ENCODE data around the gene BEST4. TPM values are rescaled to one million over a fixed set of nuclear protein-coding genes. Genes with fewer than 3 reads are reported as not detected.

Gene BEST4
- 0.40 TPM in 1 of 2 replicates, not detected in the other for total RNA-seq (2022)
- percentile 18 among the genes with signal in this experiment for Bru-seq, nascent RNA
- percentile 35 among the genes with signal in this experiment for BruChase-seq, experiment 1, labeled RNA remaining after a 6-hour chase
- percentile 24 among the genes with signal in this experiment for BruChase-seq, experiment 2, labeled RNA remaining after a 2-hour chase
- long read RNA-seq, result 0 reads

- Mint-ChIP-seq H3K4me1 (ENCODE audit: low read depth, unreplicated experiment) (peaks cover 2% of the 10 kb centered on the region), H3K4me3 (ENCODE audit: low read depth, unreplicated experiment) (no peak within 1 kb of the TSS), H3K9me3 (ENCODE audit: low read depth, unreplicated experiment) (no peaks in the 10 kb centered on the region), H3K36me3 (ENCODE audit: insufficient read depth, unreplicated experiment) (peaks cover 5% of the 10 kb centered on the region), H3K27me3 (ENCODE audit: unreplicated experiment) (no peaks in the 10 kb centered on the region), H3K27ac (ENCODE audit: unreplicated experiment) (no peak within 1 kb of the TSS)
- TF ChIP-seq, protein P1, sequence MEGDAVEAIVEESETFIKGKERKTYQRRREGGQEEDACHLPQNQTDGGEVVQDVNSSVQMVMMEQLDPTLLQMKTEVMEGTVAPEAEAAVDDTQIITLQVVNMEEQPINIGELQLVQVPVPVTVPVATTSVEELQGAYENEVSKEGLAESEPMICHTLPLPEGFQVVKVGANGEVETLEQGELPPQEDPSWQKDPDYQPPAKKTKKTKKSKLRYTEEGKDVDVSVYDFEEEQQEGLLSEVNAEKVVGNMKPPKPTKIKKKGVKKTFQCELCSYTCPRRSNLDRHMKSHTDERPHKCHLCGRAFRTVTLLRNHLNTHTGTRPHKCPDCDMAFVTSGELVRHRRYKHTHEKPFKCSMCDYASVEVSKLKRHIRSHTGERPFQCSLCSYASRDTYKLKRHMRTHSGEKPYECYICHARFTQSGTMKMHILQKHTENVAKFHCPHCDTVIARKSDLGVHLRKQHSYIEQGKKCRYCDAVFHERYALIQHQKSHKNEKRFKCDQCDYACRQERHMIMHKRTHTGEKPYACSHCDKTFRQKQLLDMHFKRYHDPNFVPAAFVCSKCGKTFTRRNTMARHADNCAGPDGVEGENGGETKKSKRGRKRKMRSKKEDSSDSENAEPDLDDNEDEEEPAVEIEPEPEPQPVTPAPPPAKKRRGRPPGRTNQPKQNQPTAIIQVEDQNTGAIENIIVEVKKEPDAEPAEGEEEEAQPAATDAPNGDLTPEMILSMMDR (IDR thresholded peaks at IDR 0.05; ENCODE audit: unreplicated experiment), result no peak
- CTCF ChIA-PET, result interaction anchor here (0.5 to 1.4 kb wide), 3 partner anchors 8 to 1292 kb away, joined by 3 read pairs; no protein-coding TSS in a partner anchor
- DNase-seq, result no peak
- no TSS peak for BruUV-seq (replicated peaks)
- intact Hi-C loops (cut with micrococcal nuclease; ENCODE audit: unreplicated experiment), result no loop called here
Observed at GRCh38 chr1:44788120-44788860, at the start of gene BEST4. Gene BEST4 (minus strand): TSS chr1:44788170. CDS start chr1:44787705, 465 bp downstream.

- no peak overlapping the region for H3K27ac Mint-ChIP-seq (ENCODE audit: unreplicated experiment)
- H3K9me3 Mint-ChIP-seq (ENCODE audit: low read depth, unreplicated experiment), result no peaks in the 10 kb centered on the region
- TF ChIP-seq, protein P1 (IDR thresholded peaks at IDR 0.05; ENCODE audit: unreplicated experiment), result peak; percentile 85
- no peaks in the 10 kb centered on the region for H3K27me3 Mint-ChIP-seq (ENCODE audit: unreplicated experiment)
- BruUV-seq (replicated peaks), result no TSS peak
- no peak overlapping the region for H3K4me3 Mint-ChIP-seq (ENCODE audit: low read depth, unreplicated experiment)
- CTCF ChIA-PET, result interaction anchor here (0.9 kb wide), 1 partner anchor 36 kb away, joined by 4 read pairs; the partner anchor contains the start of gene PLK3
- DNase-seq, result peak; percentile 91
- no peaks in the 10 kb centered on the region for H3K4me1 Mint-ChIP-seq (ENCODE audit: low read depth, unreplicated experiment)
- H3K36me3 Mint-ChIP-seq (ENCODE audit: insufficient read depth, unreplicated experiment), result peaks cover 4% of the 10 kb centered on the region
- intact Hi-C loops (cut with micrococcal nuclease; ENCODE audit: unreplicated experiment), result loop anchor here (5.0 kb wide), 1 partner anchor 176 kb away; the partner anchor contains the start of genes HECTD3 and UROD
Observed at GRCh38 chr1:44835738-44836675, 48.0 kb upstream of the BEST4 start.

DNA sequence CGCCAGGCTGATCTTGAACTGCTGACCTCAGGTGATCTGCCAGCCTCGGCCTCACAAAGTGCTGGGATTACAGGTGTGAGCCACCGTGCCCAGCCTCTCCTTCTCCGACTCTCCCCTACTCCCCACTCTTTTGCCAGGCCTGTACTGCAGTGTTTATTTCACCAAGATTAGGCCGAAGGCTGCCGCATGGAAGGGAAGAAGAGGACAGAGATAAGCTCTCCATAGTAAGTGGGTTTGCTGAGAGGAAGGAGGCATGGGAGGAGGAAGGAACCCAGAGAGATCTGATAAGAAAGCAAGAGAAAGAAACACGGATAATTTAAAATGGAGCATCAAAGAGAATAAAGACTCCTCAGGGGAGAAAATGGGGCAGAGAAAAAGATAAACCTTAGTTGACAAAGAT, 46.4 kb upstream of the BEST4 start:
- H3K36me3 Mint-ChIP-seq (ENCODE audit: insufficient read depth, unreplicated experiment), result peaks cover under 1% of the 10 kb centered on the region
- CTCF ChIA-PET, result interaction anchor here (0.7 kb wide), 1 partner anchor 9 kb away, joined by 3 read pairs; no protein-coding TSS in a partner anchor
- no peaks in the 10 kb centered on the region for H3K9me3 Mint-ChIP-seq (ENCODE audit: low read depth, unreplicated experiment)
- no peaks in the 10 kb centered on the region for H3K27me3 Mint-ChIP-seq (ENCODE audit: unreplicated experiment)
- H3K27ac Mint-ChIP-seq (ENCODE audit: unreplicated experiment), result no peak overlapping the region
- no peak overlapping the region for H3K4me3 Mint-ChIP-seq (ENCODE audit: low read depth, unreplicated experiment)
- no peak for DNase-seq
- BruUV-seq (replicated peaks), result no TSS peak
- no peaks in the 10 kb centered on the region for H3K4me1 Mint-ChIP-seq (ENCODE audit: low read depth, unreplicated experiment)
- TF ChIP-seq, protein P1 (IDR thresholded peaks at IDR 0.05; ENCODE audit: unreplicated experiment), result no peak
- intact Hi-C loops (cut with micrococcal nuclease; ENCODE audit: unreplicated experiment), result no loop called here

- Mint-ChIP-seq H3K27me3 (ENCODE audit: unreplicated experiment) (no peaks in the 10 kb centered on the region), H3K9me3 (ENCODE audit: low read depth, unreplicated experiment) (no peaks in the 10 kb centered on the region), H3K4me1 (ENCODE audit: low read depth, unreplicated experiment) (no peaks in the 10 kb centered on the region), H3K4me3 (ENCODE audit: low read depth, unreplicated experiment) (no peak overlapping the region), H3K27ac (ENCODE audit: unreplicated experiment) (no peak overlapping the region), H3K36me3 (ENCODE audit: insufficient read depth, unreplicated experiment) (no peaks in the 10 kb centered on the region)
- BruUV-seq (replicated peaks), result no TSS peak
- intact Hi-C loops (cut with micrococcal nuclease; ENCODE audit: unreplicated experiment), result no loop called here
- CTCF ChIA-PET, result interaction anchor here (0.6 kb wide), 1 partner anchor 311 kb away, joined by 3 read pairs; no protein-coding TSS in a partner anchor
- TF ChIP-seq, protein P1 (IDR thresholded peaks at IDR 0.05; ENCODE audit: unreplicated experiment), result no peak
- no peak for DNase-seq
Observed at GRCh38 chr1:44832056-44832705, 44.2 kb upstream of the BEST4 start.

Measured in Calu3 (cell line).